Fibroblast of villous mesenchyme (primary cell): ENCODE data around the gene FGF18. TPM values are rescaled to one million over a fixed set of nuclear protein-coding genes. Genes with fewer than 3 reads are reported as not detected.

ENCODE experiments used
- DNase-seq: peaks from one replicate; pipeline ENCODE4 v3.0.0-alpha.2; 2010; ENCODE audit warnings: low read depth
- H3K4me3 ChIP-seq: 2 replicates; pipeline ENCODE4 v1.5.1; 2011; ENCODE audit warnings: low read depth, mild to moderate bottlenecking, low read length
- total RNA-seq: library from RNA; depleted of rRNA; stranded (reverse); fragments of >200 nt; gene quantifications from 2 replicates; pipeline ENCODE4 v1.2.3, GENCODE V29; 2012
- TF ChIP-seq, protein P1 (sequence below): IDR thresholded peaks from 2 replicates; pipeline ENCODE4 v1.5.1; 2012; ENCODE audit warnings: low read depth, mild to moderate bottlenecking, low read length; ENCODE audit not compliant: insufficient read depth

The FGF18 gene
- total RNA-seq, 1 donor, result under 0.01 TPM

- TF ChIP-seq, protein P1, sequence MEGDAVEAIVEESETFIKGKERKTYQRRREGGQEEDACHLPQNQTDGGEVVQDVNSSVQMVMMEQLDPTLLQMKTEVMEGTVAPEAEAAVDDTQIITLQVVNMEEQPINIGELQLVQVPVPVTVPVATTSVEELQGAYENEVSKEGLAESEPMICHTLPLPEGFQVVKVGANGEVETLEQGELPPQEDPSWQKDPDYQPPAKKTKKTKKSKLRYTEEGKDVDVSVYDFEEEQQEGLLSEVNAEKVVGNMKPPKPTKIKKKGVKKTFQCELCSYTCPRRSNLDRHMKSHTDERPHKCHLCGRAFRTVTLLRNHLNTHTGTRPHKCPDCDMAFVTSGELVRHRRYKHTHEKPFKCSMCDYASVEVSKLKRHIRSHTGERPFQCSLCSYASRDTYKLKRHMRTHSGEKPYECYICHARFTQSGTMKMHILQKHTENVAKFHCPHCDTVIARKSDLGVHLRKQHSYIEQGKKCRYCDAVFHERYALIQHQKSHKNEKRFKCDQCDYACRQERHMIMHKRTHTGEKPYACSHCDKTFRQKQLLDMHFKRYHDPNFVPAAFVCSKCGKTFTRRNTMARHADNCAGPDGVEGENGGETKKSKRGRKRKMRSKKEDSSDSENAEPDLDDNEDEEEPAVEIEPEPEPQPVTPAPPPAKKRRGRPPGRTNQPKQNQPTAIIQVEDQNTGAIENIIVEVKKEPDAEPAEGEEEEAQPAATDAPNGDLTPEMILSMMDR, result no peak
- peak; percentile 44 for DNase-seq
- H3K4me3 ChIP-seq, result no peak overlapping the region
These were observed 43.7 kb downstream of the FGF18 start for GRCh38 chr5:171462928-171463861.

- no peak overlapping the region for H3K4me3 ChIP-seq
- no peak for DNase-seq
- TF ChIP-seq, protein P1, result no peak
These were observed 44.4 kb downstream of the FGF18 start for GRCh38 chr5:171463862-171464229.

DNA sequence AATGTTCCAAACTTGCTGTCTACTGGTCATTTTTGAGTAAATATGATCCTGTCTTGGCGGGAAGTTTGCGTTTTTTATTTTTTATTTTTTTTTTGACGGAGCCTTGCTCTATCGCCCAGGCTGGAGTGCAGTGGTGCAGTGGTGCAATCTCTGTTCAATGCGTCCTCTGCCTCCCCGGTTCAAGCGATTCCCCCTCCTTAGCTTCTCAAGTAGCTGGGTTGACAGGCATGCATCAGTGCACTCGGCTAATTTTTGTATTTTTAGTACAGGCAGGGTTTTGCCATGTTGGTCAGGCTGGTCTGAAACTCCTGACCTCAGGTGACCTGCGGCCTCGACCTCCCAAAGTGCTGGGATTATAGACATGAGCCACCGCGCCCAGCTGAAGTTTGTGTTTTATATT, 45.4 kb downstream of the FGF18 start:
- TF ChIP-seq, protein P1, result no peak
- no peak overlapping the region for H3K4me3 ChIP-seq
- DNase-seq, result no peak

GRCh38 chr5:171467107-171467506, 47.7 kb downstream of the FGF18 start:
- H3K4me3 ChIP-seq, result no peak overlapping the region
- TF ChIP-seq, protein P1, result no peak
- DNase-seq, result no peak

GRCh38 chr5:171469326-171469725, 49.9 kb downstream of the FGF18 start:
- H3K4me3 ChIP-seq, result no peak overlapping the region
- TF ChIP-seq, protein P1, result no peak

GRCh38 chr5:171470420-171470819, 51.0 kb downstream of the FGF18 start:
- no peak for DNase-seq
- H3K4me3 ChIP-seq, result no peak overlapping the region
- TF ChIP-seq, protein P1, result no peak

More at GRCh38 chr5:171469326-171469725, 49.9 kb downstream of the FGF18 start:
- DNase-seq, result no peak
